Fibroblast of mammary gland (primary cell): Measurements from ENCODE around the gene DPP4.

ENCODE experiments used
- DNase-seq: peaks from one replicate; pipeline ENCODE4 v3.0.0-alpha.2; 2010; ENCODE audit warnings: low read depth
- H3K4me3 ChIP-seq: 2 replicates; pipeline ENCODE4 v1.5.1; 2011; ENCODE audit warnings: low read depth, mild to moderate bottlenecking, low read length, moderate library complexity; ENCODE audit not compliant: control insufficient read depth
- CTCF ChIP-seq: conservative IDR thresholded peaks from 2 replicates; pipeline ENCODE4 v1.5.1; 2011; ENCODE audit warnings: low read depth, low read length, inconsistent platforms; ENCODE audit not compliant: control insufficient read depth, insufficient read depth

DPP4 gene

GRCh38 chr2:162069267-162069903 lies 4.6 kb downstream of the DPP4 start:
- no peak for TF ChIP-seq CTCF
- H3K4me3 ChIP-seq, result no peak overlapping the region
- DNase-seq, result no peak

DNA sequence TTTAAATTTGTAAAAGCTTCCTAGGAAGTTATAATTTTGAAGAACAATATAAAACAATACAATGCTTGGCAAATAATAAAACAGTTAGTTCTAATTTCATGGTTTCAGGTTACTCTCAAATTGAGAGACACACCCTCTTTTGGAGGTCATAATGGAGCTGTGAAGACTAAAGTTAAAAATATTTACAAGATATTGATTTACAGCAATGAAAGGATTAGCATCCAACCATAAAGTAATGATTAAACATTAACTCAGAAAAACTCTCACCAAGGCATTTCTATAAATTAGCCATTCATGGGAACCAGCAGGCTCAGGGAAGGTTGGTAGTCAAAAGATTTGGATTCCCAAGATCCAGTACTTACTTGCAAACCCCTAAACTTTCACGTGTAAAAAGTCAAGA lies 6.4 kb downstream of the DPP4 start:
- DNase-seq, result no peak
- no peak overlapping the region for H3K4me3 ChIP-seq
- no peak for TF ChIP-seq CTCF

DNA sequence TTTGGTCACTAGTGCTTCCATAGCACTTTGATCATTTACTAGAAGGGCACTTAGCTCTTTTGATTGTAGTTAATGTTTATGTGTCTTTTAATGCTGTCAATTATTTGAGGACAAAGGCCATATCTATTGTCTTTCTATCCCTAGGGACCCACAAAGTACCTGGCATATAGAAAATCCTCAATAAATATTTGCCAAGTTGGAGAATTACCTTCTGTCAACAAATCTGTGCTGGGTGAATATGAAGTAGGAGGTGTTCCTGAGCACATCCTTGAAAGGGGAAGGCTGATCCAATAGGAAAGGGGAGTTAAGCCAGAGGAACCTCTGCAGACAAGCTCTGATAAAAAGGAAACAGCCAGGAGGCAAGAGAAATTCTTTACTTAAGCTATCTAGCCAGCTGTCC lies 8.2 kb downstream of the DPP4 start:
- DNase-seq, result no peak
- no peak overlapping the region for H3K4me3 ChIP-seq
- TF ChIP-seq CTCF, result no peak

- TF ChIP-seq CTCF, result no peak
- no peak overlapping the region for H3K4me3 ChIP-seq
- no peak for DNase-seq
These were observed 10.1 kb downstream of the DPP4 start for GRCh38 chr2:162063899-162064298.

DNA sequence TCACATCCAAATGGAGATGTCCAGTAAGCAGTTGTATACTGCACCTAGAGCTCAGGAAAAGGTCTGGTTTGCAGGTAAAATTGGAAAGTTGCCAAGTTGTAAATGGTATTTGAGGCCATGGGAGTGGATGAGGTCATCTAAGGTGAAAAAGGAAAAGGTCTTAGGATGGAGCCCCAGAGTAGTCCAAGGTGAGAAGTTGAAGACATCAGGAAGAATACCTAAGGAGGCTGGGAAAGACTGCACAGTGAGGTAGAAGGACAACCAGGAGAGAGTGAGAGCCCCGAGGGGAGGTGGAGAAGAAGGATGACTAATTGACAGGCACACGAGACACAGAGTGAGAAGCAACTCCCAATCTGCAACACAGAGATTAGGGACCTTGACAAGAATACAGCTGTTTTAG lies 10.7 kb downstream of the DPP4 start:
- no peak for TF ChIP-seq CTCF
- H3K4me3 ChIP-seq, result no peak overlapping the region
- no peak for DNase-seq

DNA sequence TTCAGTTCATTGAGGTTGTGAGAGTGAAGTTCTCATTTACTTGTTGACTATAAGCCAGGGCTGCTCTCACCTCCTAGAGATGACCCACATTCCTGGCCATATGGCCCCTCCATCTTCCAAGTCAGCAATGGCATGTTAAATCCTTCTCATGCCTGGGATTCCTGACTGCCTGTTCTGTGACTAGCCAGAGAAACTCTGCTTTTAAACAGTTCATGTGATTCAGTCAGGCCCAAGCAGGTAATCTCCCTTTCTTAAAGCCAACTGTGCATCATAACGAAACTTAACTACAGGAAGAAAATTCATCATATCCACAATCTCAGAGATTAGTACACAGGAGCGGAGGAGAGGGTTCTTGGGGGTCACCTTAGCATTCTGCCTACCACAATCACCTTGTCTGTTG lies 11.5 kb downstream of the DPP4 start:
- no peak for TF ChIP-seq CTCF
- no peak for DNase-seq
- H3K4me3 ChIP-seq, result no peak overlapping the region

DNA sequence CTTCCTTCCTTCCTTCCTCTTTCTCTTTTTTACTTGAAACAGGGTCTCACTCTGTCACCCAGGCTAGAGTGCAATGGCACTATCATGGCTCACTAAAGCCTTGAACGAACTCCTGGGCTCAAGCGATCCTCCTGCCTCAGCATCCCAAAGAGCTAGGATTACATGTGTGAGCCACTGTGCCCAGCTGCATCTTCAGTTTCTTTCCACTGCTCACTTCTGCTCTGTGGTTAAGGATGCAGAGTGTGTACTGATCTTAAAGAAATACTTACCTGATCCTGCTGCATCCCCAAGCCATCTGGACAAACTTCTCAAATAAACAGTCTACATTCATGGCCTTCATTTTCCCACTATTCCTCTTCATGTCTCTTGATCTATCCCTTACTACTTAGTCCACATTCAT lies 13.0 kb downstream of the DPP4 start:
- DNase-seq, result no peak
- no peak overlapping the region for H3K4me3 ChIP-seq
- no peak for TF ChIP-seq CTCF
